HG03378 (cell line): Measurements from ENCODE around the gene KRTAP9-3.
"Not testable (repeated sequence)": the region's sequence is repeated elsewhere in the genome, so short reads cannot be mapped to it uniquely, and the experiment has no call there.

Experiments
- ATAC-seq: cut with Tn5 transposase; IDR thresholded peaks from one replicate; pipeline ENCODE4 v1.9.1; 2021; ENCODE audit warnings: mild to moderate bottlenecking, moderate library complexity; ENCODE audit not compliant: unreplicated experiment

KRTAP9-3 gene, protein sequence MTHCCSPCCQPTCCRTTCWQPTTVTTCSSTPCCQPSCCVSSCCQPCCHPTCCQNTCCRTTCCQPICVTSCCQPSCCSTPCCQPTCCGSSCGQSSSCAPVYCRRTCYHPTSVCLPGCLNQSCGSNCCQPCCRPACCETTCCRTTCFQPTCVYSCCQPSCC

DNA sequence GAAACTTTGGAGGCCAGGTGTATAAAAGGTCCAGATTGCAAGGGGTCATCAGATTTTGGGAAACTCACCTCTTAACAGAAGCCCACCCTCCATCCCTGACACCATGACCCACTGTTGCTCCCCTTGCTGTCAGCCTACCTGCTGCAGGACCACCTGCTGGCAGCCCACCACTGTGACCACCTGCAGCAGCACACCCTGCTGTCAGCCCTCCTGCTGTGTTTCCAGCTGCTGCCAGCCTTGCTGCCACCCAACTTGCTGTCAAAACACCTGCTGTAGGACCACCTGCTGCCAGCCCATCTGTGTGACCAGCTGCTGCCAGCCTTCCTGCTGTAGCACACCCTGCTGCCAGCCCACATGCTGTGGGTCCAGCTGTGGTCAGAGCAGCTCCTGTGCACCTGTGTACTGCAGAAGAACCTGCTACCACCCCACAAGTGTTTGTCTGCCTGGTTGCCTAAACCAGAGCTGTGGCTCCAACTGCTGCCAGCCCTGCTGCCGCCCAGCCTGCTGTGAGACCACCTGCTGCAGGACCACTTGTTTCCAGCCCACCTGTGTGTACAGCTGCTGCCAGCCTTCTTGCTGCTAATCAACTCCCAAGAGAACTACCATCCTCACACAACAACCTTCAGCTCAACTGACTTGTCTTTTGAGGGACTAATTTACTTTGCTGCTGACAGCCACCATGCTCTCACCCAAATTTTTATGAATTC, at the start of gene KRTAP9-3:
KRTAP9-3 (plus strand) TSS at position 51 of the 707 bp plus-strand sequence; CDS start at position 104, 53 bp downstream.
- ATAC-seq, result not testable (repeated sequence)

DNA sequence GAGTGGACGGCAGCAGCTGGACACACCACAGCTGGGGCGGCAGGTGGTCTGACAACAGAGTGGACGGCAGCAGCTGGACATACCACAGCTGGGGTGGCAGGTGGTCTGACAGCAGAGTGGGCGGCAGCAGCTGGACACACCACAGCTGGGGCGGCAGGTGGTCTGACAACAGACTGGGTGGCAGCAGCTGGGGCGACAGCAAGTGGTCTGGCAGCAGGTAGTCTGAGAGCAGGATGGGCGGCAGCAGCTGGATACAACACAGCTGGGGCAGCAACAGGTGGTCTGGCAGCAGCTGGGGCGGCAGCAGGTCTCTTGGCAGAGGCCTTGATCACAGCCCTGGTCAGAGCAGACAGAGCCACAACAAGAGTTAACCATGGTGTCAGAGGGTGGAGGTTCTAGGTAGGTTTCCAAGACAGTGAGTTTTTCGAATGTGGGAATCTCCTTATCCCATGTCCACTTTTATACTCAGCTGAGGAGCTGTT, 47.7 kb upstream of the KRTAP9-3 start, which contains the start of gene KRTAP4-1:
KRTAP4-1 (minus strand) TSS at position 432 of the 482 bp plus-strand sequence; CDS start at position 375, 57 bp downstream.
- ATAC-seq, result no peak

DNA sequence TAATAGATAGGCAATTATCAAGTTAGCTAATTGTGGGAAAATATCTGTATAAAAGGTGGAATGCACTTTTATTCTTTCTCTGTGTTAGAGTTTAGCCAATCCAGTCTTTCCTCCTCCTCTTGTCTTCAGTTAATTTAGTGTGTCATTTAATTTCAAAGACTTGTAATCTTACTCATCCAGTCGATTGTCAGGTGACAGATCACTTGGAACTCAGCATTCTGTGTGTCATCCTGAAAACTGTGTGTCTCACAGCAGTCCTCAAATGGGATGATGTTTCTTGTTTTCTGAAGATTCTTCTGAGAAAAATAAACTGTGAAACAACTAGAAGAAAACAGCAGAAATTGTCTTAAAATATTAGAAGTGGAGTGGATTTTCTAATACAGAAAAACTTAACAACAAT, 47.2 kb upstream of the KRTAP9-3 start:
- no peak for ATAC-seq

DNA sequence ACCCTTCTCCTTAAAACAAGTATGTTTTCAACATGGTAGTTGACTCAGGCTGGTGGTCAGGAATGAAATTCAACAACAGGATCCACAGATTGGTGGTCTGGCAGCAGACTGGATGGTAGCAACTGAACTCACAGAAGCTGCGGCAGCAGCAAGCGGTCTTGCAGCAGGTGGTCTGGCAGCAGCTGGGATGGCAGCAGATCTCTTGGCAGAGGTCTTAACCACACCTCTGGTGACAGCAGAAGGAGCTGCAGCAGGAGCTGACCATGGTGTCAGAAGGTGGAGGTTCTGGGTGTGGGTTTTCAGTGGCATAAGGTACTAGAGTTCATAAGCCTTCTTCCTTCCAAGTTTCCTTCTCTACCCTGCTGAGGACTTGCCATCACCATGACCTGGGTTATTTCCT, 45.4 kb upstream of the KRTAP9-3 start:
- ATAC-seq, result no peak

DNA sequence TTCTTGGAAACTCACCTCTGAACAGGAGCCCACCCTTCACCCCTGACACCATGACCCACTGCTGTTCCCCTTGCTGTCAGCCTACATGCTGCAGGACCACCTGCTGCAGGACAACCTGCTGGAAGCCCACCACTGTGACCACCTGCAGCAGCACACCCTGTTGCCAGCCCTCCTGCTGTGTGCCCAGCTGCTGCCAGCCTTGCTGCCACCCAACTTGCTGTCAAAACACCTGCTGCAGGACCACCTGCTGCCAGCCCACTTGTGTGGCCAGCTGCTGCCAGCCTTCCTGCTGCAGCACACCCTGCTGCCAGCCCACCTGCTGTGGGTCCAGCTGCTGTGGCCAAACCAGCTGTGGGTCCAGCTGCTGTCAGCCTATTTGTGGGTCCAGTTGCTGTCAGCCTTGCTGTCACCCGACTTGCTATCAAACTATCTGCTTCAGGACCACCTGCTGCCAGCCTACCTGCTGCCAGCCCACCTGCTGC, 42.4 kb upstream of the KRTAP9-3 start, which contains the start of gene KRTAP9-1:
KRTAP9-1 (plus strand) TSS at position 51 of the 482 bp plus-strand sequence; CDS start at position 51, 0 bp downstream.
- ATAC-seq, result not testable (repeated sequence)

DNA sequence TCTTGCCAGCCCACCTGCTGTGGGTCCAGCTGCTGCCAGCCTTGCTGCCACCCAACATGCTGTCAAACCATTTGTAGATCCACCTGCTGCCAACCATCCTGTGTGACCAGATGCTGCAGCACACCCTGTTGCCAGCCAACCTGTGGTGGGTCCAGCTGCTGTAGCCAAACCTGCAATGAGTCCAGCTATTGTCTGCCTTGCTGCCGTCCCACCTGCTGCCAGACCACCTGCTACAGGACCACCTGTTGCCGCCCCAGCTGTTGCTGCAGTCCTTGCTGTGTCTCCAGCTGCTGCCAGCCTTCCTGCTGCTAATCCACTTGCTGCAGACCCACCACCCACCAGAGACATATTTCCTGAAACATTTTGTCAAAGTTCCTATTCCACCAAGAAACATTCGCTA, 41.9 kb upstream of the KRTAP9-3 start:
- ATAC-seq, result no peak

DNA sequence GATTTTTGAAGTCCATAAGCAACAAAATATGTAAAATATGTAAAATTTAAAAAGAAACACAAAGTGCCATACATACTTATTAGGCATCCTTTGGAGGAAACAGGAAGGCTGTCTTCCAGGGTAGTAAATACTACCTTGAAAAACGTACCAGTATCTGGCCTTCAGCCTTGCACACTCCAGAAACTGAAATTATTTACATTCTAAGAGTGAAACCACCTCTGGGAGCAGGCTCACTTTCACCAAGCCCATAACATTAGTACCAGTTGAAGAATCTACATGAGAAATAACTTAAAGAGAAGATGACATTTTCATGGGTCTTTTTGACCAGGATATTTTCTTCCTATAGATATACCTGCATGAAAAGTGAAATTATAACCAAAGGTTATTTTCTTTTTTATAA, 36.2 kb upstream of the KRTAP9-3 start:
- ATAC-seq, result no peak

DNA sequence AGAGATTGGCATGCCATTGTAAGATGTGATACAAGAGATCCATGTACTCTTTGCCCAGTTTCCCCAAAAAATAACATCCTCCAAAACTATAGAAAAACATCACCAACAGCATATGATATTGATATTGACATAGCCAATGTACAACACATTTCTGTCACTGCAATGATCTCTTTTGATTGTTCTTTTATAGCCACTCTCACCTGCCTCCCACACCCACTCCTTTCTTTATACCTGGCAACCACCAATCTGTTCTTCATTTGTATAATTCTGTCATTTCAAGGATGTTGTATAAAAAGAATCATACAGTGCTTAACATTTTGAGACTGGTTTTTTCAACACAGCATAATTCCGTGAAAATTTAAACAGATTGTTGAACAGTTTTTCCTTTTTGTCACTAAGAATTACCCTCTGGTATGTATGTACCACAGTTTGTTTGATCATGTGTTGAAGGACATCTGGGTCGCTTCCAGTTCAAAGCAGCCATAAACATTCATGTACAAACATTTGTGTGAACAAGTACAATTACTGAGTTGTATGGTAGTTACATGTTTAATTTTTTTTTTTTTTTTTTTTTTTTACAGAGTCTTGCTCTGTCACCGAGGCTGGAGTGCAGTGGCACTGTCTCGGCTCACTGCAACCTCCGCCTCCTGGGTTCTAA, 32.7 kb upstream of the KRTAP9-3 start:
- ATAC-seq, result no peak

DNA sequence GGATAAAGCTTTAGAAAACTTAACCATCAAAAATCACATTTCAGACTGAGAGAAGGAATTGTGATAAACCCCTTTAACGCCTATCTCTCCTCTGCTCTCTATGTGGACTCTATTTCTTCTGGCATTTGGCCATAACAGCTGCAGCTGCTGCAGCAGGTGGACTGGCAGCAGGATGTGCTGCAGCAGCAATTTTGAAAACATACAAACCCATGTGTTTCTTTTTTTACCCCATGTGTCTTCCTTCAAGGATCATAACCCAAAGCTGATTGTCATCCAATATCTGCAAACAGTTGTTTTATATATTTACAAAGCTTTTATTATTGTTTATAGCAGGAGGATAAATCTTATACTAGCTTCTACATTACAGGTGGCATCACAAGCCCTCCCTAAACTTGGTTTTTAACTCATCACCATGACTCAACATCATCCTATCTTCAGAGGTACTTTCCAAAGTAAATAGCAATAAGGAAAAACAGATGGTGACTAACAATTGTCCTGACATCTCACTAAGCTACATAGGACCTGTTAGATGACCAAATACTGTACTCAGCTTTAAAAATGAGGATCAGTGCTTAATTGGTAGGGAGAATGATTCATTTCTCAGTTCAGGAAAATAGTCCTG, 20.3 kb upstream of the KRTAP9-3 start:
- ATAC-seq, result no peak

DNA sequence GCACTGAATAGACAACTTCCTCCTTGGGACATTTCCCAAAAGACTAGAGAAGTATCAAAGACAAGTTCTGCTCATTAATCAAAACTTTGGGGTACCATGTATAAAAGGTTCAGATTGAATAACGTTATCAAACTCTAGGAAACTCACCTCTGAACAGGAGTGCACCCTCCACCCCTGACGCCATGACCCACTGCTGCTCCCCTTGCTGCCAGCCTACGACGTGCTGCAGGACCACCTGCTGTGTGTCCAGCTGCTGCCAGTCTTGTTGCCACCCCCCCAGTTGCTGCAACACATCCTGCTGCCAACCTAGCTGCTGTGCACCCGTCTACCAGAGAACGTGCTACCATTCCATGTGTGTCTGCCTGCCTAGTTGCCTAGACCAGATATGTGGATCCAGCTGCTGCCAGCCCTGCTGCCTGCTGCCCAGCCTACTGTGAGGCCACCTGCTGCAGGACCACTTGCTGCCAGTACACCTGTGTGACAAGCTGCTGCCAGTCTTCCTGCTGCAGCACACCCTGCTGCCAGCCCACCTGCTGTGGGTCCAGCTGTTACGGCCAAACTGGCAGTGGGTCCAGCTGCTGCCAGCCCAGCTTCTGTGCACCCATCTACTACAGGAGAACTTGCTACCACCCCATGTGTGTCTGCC, 19.6 kb upstream of the KRTAP9-3 start:
- ATAC-seq, result no peak

DNA sequence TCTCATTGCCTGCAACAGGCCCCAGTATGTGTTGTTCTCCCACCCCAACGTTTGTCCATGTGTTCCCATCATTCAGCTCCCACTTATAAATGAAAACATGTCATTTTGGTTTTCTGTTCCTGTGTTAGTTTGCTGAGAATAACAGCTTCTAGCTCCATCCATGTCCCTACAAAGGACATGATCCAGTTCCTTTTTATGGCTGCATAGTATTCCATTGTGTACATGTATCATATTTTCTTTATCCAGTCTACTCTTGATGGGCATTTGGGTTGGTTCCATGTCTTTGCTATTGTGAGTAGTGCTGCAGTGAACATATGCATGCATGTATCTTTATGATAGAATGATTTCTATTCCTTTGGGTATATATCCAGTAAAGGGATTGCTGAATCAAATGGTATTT, 16.6 kb upstream of the KRTAP9-3 start:
- no peak for ATAC-seq

DNA sequence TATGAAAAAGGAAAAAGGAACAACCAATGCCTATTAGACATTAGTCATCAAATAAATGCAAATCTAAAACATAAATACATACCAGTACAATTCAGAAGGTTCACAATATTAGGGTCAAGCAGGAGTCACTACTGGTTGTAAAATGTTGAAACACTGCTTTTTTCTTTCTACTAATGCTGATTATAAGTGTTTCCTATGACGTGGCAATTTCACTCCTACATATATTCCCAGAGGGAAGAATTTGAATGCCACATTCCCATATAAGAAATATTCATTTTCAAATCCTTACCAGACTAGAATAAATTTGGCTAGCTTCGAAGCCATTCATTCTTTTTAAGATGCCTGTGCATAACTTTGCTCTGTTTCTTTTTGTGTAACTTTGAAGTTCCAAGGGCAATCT, 8.4 kb upstream of the KRTAP9-3 start:
- ATAC-seq, result no peak

DNA sequence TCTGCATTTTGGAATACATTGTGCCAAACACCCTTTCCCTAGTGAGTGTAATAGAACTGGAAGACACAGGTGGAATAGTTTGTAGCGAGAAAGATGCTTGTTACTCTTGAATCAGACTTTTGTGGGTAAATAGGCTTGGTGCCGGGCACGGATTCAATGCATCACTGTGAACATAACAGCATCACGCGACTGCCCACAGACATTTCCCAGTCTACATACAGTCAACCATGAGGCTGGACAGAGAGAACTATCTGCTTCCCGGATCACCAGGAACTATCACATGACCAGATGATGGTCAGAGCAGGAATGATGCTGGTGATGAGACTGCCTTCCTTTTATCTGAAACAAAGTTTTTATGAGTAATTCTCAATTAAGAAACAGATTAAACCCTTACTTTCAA, 6.2 kb upstream of the KRTAP9-3 start:
- ATAC-seq, result no peak

DNA sequence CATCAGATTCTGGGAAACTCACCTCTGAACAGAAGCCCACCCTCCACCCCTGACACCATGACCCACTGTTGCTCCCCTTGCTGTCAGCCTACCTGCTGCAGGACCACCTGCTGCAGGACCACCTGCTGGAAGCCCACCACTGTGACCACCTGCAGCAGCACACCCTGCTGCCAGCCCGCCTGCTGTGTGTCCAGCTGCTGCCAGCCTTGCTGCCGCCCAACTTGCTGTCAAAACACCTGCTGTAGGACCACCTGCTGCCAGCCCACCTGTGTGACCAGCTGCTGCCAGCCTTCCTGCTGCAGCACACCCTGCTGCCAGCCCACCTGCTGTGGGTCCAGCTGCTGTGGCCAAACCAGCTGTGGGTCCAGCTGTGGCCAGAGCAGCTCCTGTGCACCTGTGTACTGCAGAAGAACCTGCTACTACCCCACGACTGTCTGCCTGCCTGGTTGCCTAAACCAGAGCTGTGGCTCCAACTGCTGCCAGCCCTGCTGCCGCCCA, 5.6 kb upstream of the KRTAP9-3 start, which contains the start of gene KRTAP9-2:
KRTAP9-2 (plus strand) TSS at position 51 of the 498 bp plus-strand sequence; CDS start at position 58, 7 bp downstream.
- not testable (repeated sequence) for ATAC-seq

DNA sequence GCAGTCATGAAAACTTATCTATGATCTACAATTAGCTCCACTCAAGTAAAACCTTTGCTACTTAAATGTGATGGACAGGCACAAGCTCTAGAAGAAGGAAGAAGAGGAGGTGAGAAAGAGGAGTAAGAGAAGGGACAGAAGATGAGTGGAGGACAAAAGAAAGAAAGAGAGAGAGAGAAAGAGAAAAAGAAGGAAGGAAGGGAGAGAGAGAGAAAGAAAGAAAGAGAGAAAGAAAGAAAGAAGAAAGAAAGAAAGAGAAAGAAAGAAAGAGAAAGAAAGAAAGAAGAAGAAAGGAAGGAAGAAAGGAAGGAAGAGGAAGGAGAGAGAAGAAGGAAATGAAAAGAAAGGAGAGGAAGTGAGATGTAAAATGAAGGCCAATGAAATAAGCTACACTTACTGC, 2.2 kb upstream of the KRTAP9-3 start:
- no peak for ATAC-seq

DNA sequence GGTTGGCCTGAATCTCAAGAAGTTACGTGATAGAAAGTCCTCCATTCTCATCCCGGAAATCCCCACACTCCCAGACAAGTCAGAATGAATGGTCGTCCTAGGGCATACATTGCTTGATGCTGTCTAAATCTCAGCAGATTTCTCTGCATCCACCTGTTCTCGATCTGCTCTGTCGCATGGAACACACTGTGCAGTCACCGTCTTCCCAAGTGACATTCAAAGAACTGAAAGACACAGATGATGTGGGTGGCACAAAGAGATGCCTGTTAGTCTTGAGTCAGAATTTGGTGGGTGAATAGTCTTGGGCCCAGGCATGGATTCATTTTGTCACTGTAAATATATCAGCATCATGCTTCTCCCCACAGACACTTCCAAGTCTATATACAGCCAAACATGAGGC, 518 bp upstream of the KRTAP9-3 start:
- ATAC-seq, result no peak

DNA sequence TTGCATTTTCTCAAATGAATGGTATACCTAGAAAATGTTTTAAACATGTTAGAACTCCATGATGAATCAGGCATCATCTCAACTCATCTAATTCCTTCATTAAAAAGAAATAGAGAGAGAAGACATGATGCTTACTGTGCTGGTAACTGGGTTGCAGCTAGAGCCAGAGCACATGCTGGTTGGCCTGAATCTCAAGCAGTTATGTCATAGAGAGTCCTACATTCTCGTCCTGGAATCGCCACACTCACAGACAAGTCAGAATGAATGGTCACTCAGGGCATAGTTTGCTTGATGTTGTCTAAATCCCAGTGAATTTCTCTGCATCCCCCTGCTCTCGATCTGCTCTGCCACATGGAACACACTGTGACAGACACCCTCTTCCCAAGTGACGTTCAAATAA, 4.9 kb downstream of the KRTAP9-3 start:
- ATAC-seq, result not testable (repeated sequence)

DNA sequence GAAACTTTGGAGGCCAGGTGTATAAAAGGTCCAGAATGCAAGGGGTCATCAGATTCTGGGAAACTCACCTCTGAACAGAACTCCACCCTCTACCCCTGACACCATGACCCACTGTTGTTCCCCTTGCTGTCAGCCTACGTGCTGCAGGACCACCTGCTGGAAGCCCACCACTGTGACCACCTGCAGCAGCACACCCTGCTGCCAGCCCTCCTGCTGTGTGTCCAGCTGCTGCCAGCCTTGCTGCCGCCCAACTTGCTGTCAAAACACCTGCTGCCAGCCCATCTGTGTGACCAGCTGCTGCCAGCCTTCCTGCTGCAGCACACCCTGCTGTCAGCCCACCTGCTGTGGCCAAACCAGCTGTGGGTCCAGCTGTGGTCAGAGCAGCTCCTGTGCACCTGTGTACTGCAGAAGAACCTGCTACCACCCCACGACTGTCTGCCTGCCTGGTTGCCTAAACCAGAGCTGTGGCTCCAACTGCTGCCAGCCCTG, 5.7 kb downstream of the KRTAP9-3 start, which contains the start of gene KRTAP9-8:
KRTAP9-8 (plus strand) TSS at position 51 of the 489 bp plus-strand sequence; CDS start at position 104, 53 bp downstream.
- ATAC-seq, result not testable (repeated sequence)

DNA sequence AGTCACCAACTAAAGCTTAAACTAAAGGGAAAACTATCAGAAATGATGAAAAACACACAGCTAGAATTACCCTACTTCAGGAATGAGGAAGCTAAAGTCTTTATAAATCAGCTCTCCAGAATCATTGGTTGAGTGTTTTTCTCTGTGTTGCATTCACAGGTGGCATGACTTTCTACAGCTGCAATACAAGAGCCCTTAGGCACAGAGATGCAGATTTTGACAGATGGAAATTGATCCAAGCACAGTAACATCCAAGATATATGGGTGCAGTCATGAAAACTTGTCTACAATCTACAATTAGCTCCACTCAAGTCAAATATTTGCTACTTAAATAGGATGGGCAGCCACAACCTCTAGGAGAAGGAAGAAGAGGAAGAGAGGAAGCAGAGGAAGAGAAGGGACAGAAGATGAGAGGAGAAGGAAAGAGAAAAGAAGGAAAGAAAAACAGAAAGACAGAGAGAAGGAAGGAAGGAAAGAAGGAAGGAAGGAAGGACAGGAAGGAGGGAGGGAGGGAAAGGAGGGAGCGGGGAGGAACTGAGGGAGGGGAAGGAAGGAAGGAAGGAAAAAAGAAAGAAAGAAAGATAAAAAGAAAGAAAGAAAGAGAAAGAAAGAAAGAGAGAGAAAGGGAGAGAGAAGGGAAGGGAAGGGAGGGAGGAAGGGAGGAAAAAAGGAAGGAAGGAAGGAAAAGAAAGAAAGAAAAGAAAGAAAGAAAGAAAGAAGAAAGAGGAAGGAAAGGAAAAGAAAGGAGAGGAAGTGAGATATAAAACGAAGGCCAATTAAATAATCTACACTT, 14.9 kb downstream of the KRTAP9-3 start:
- not testable (repeated sequence) for ATAC-seq
